Fibroblast of pulmonary artery (primary cell): ENCODE measurements around the gene LRP10.

Source experiments
- DNase-seq: peaks from one replicate; pipeline ENCODE4 v3.0.0-alpha.2; 2010; ENCODE audit warnings: low read depth
- H3K4me3 ChIP-seq: replicated peaks from 2 replicates; pipeline ENCODE4 v1.5.1; 2011; ENCODE audit warnings: low read depth, mild to moderate bottlenecking, control low read depth, low read length, moderate library complexity
- TF ChIP-seq, protein P1 (sequence below): IDR thresholded peaks from 2 replicates; pipeline ENCODE4 v1.5.1; 2011; ENCODE audit warnings: mild to moderate bottlenecking, control low read depth, low read length, inconsistent platforms; ENCODE audit errors: missing control alignments

Gene LRP10

DNA sequence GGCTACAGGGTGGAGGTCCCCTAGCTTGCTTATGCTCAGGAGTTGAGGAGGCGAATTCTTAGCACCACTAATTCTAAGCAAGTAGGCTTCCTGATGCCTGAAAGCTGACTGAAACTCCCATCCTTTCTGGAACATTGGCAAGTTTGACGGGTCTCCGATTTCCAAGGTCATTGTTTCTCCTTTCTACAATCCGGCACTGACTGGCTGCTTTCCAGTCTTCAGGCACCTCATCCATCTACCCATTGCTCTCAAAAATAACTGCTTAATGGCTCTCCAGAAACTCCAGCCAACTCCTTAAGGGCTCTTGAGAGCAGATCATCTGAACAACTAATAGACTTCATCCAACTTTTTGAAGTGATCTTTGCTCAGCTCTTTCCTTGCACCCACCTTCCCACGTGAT lies 24.8 kb downstream of the LRP10 start:
- TF ChIP-seq, protein P1, sequence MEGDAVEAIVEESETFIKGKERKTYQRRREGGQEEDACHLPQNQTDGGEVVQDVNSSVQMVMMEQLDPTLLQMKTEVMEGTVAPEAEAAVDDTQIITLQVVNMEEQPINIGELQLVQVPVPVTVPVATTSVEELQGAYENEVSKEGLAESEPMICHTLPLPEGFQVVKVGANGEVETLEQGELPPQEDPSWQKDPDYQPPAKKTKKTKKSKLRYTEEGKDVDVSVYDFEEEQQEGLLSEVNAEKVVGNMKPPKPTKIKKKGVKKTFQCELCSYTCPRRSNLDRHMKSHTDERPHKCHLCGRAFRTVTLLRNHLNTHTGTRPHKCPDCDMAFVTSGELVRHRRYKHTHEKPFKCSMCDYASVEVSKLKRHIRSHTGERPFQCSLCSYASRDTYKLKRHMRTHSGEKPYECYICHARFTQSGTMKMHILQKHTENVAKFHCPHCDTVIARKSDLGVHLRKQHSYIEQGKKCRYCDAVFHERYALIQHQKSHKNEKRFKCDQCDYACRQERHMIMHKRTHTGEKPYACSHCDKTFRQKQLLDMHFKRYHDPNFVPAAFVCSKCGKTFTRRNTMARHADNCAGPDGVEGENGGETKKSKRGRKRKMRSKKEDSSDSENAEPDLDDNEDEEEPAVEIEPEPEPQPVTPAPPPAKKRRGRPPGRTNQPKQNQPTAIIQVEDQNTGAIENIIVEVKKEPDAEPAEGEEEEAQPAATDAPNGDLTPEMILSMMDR, result no peak
- H3K4me3 ChIP-seq, result no peak overlapping the region
- no peak for DNase-seq

DNA sequence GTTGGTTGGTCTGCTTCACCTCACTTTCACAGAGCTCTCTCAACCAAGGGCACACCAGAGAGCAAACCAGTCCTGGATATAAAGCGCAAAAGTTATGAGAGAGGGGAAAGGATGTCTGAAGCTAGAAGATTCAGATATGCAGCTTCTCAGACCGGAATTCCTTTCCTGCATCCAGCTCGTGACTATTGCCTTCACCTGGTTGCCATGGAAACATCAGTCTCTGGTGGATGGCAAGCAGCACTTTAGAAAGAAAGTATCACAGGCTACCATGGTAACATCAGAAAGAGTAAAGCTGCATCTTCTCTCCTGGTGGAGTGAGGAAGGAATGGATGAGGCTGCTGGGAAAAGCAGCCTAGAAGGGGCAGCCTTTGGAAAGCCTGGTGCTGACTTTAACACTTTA lies 25.2 kb downstream of the LRP10 start:
- DNase-seq, result no peak
- no peak overlapping the region for H3K4me3 ChIP-seq
- TF ChIP-seq, protein P1, result no peak

DNA sequence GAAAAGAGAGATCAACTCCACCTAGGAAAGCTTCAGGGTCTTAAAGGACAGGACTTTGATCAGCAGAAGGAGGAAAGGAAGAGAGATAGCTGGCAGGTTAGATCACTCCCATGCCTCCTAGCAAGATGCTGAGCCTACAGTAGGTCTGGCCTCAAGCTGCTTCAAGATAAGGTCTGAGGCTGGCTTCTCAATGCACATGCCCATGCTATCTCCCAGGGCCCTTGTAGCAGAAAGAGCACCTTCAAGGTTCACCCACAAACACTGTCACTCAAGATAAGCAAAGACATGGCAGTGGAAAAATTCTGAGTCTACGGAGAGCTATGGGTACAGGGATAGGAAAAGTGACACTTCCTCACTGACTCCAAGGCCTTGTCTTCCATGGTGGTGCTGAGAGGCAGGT lies 25.8 kb downstream of the LRP10 start:
- H3K4me3 ChIP-seq, result no peak overlapping the region
- TF ChIP-seq, protein P1, result no peak
- DNase-seq, result no peak

DNA sequence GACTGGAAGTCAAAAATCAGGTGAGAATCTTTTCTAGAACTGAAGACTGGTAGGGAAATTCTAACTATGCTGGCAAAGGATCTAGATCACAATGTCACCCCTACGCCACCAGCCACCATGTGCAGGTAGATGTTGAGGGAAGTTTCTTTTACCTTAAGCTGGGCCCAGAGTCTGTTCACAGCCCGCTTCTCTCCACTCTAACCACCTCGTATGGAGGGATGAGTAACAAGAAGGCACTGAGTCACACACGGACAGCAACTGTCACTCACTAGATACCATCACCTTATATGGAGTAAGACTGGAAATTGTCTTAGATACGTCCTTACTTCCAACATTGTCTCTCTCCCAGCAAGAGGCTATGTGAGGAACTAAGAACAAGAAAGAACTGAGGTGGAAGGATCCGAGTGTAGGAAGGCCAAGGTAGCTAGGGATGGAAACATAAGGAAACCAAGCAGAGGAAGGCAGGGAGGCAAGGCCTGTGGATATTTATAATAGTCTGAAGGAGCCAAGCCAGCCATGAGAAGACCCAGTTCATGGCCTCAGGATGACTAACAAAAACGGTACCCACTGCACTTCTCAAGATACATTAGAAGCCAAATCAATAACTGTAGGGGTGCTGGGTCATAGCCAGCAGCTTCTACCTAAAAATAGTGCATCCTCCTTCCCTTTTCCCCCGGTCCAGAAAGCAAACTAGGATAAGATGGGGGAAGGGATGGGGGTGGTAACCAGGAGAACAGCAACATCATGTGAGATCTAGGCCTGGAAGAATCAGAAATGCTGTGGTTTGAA lies 27.0 kb downstream of the LRP10 start:
- TF ChIP-seq, protein P1, result no peak
- DNase-seq, result peak; percentile 55
- H3K4me3 ChIP-seq, result no peak overlapping the region

DNA sequence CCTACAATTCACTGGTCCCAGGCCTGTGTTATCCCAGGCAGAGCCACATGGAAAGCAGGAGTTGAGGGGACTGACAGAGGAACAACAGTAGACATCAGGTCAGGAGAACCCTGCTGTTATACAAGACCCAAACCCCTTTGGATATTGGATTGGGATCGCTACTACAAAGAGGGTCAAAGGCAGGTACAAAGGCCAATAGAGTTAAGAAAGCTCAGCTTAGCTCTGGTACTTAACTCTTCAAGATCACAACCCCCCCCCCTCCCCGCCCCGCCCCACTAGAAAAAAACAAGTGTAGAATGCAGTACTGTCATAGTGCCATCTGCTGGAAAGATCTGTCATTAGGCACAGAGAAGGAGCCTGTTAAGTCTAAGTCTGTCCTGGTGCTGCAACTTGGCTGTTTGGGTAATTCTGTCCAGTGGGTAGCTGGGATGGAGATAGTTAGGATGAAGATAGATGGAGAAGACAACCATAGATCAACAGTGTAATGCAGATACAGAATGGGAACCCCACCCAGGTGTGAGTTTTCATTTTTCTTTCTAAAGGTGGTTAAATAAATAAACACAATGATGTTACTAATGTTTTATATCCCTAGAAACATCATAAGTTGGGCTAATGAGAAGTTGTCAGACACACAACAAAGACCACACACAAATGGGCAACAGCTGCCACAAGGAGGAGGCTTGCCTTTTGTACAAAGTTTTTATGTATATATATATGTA lies 28.7 kb downstream of the LRP10 start:
- TF ChIP-seq, protein P1, result peak; percentile 69
- DNase-seq, result peak; percentile 82
- no peak overlapping the region for H3K4me3 ChIP-seq

DNA sequence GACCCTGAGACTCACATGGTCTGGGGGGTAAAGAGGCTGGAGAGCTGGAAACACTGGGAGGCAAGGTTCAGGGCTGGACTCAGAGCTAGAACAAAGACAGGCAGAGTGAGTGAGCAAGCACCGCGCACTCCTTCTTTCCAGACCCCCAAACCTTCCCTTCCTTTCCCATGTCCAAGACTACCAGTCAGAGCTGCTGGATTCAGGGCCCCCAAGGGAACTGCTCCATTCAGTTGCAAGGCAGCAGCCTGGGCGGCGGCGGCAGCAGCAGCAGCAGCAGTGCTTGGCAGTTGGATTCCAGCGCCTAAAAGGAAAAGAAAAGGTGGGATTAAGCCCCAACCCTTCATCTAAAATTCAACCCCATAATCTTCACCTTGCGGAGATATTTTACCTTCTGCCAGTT lies 30.3 kb downstream of the LRP10 start:
- DNase-seq, result no peak
- TF ChIP-seq, protein P1, result no peak
- no peak overlapping the region for H3K4me3 ChIP-seq
